BJ (cell line): ENCODE results near the gene ELK4. TPM values are rescaled to one million over a fixed set of nuclear protein-coding genes. Genes with fewer than 3 reads are reported as not detected.

Experiments used
- CTCF ChIA-PET: fragments of 350-600 bp; formaldehyde crosslinking; extraction: SDS; loops from one replicate; lab custom pipeline; 2021; ENCODE audit warnings: antibody characterized with exemption, inconsistent platforms; lab: Yijun Ruan, JAX
- POLR2A ChIA-PET: fragments of 300-600 bp; sonication (Branson Sonifier 250); formaldehyde crosslinking; extraction: SDS; loops from one replicate; lab custom pipeline; 2021; ENCODE audit warnings: antibody characterized with exemption; lab: Charles Lee
- DNase-seq: peaks from one replicate; pipeline ENCODE4 v3.0.0-alpha.2; 2011; ENCODE audit warnings: low read depth
- H3K27me3 ChIP-seq: 2 replicates; pipeline ENCODE4 v1.6.0; 2011; ENCODE audit warnings: low read length; ENCODE audit not compliant: control insufficient read depth, insufficient read depth
- H3K36me3 ChIP-seq: 2 replicates; pipeline ENCODE4 v1.5.1; 2011; ENCODE audit warnings: low read length; ENCODE audit not compliant: control insufficient read depth, insufficient read depth
- H3K4me3 ChIP-seq: 2 replicates; pipeline ENCODE4 v1.5.1; 2011; ENCODE audit warnings: low read depth, mild to moderate bottlenecking, control low read depth, low read length
- CTCF ChIP-seq: IDR thresholded peaks from 2 replicates; pipeline ENCODE4 v1.5.1; 2011; ENCODE audit warnings: low read depth, mild to moderate bottlenecking, control low read depth, inconsistent platforms, low read length, moderate library complexity; ENCODE audit not compliant: insufficient read depth
- polyA plus RNA-seq: library from polyadenylated mRNA; depleted of rRNA; stranded (reverse); fragments of >200 nt; gene quantifications from 2 replicates; pipeline ENCODE4 v1.2.3, GENCODE V29; 2011

The ELK4 gene
- polyA plus RNA-seq, 1 experiment, result 3.4 TPM

- no peaks in the 10 kb centered on the region for H3K36me3 ChIP-seq
- POLR2A ChIA-PET, result no interaction called here
- no peak overlapping the region for H3K4me3 ChIP-seq
- CTCF ChIA-PET, result interaction anchor here (0.6 to 2.1 kb wide), 4 partner anchors 9 to 74 kb away, joined by 3 to 11 read pairs (median 4); no protein-coding TSS in a partner anchor
- H3K27me3 ChIP-seq, result peaks cover 24% of the 10 kb centered on the region
- TF ChIP-seq CTCF, result no peak
- no peak for DNase-seq
Observed at GRCh38 chr1:205583461-205584130, 48.2 kb downstream of the ELK4 start.

GRCh38 chr1:205582471-205583291 lies 49.1 kb downstream of the ELK4 start:
- no peak overlapping the region for H3K4me3 ChIP-seq
- no peak for DNase-seq
- TF ChIP-seq CTCF, result no peak
- H3K27me3 ChIP-seq, result peaks cover 27% of the 10 kb centered on the region
- H3K36me3 ChIP-seq, result no peaks in the 10 kb centered on the region
- ChIA-PET POLR2A (no interaction called here), CTCF (interaction anchor here (1.2 to 2.1 kb wide), 3 partner anchors 9 to 74 kb away, joined by 3 to 11 read pairs (median 4); no protein-coding TSS in a partner anchor)

- no peaks in the 10 kb centered on the region for H3K36me3 ChIP-seq
- CTCF ChIA-PET, result no interaction called here
- POLR2A ChIA-PET, result no interaction called here
- no peak overlapping the region for H3K4me3 ChIP-seq
- TF ChIP-seq CTCF, result no peak
- peaks cover 32% of the 10 kb centered on the region for H3K27me3 ChIP-seq
- DNase-seq, result no peak
Observed at GRCh38 chr1:205582046-205582445, 49.8 kb downstream of the ELK4 start.

- H3K36me3 ChIP-seq, result no peaks in the 10 kb centered on the region
- no peak overlapping the region for H3K4me3 ChIP-seq
- CTCF ChIA-PET, result interaction anchor here (0.7 to 3.8 kb wide), 4 partner anchors 9 to 127 kb away, joined by 3 to 18 read pairs (median 9); no protein-coding TSS in a partner anchor
- POLR2A ChIA-PET, result no interaction called here
- no peak for DNase-seq
- H3K27me3 ChIP-seq, result peaks cover 37% of the 10 kb centered on the region
- no peak for TF ChIP-seq CTCF
Observed at GRCh38 chr1:205581321-205581980, 50.4 kb downstream of the ELK4 start.

- Histone ChIP-seq H3K4me3 (no peak overlapping the region), H3K36me3 (no peaks in the 10 kb centered on the region), H3K27me3 (peaks cover 42% of the 10 kb centered on the region)
- no peak for TF ChIP-seq CTCF
- ChIA-PET CTCF (interaction anchor here (0.7 to 3.8 kb wide), 4 partner anchors 9 to 128 kb away, joined by 3 to 18 read pairs (median 9); no protein-coding TSS in a partner anchor), POLR2A (no interaction called here)
- DNase-seq, result no peak
Observed at GRCh38 chr1:205580923-205581180, 51.0 kb downstream of the ELK4 start.
